AG10803 (cell line): Measurements from ENCODE around the gene PTPN13.

Experiments used
- DNase-seq: peaks from one replicate; pipeline ENCODE4 v3.0.0; 2010; ENCODE audit warnings: low read depth
- H3K4me3 ChIP-seq: 2 replicates; pipeline ENCODE4 v1.5.1; 2011; ENCODE audit warnings: mild to moderate bottlenecking, low read length, control low read depth
- CTCF ChIP-seq: conservative IDR thresholded peaks from 2 replicates; pipeline ENCODE4 v1.5.1; 2011; ENCODE audit warnings: mild to moderate bottlenecking, low read length, control low read depth, inconsistent platforms

PTPN13 gene

GRCh38 chr4:86657382-86657781 lies 63.3 kb downstream of the PTPN13 start:
- no peak for DNase-seq
- no peak for TF ChIP-seq CTCF

GRCh38 chr4:86657910-86658309 lies 63.8 kb downstream of the PTPN13 start:
- no peak for TF ChIP-seq CTCF

More at GRCh38 chr4:86657382-86657781, 63.3 kb downstream of the PTPN13 start:
- no peak overlapping the region for H3K4me3 ChIP-seq

GRCh38 chr4:86660401-86660800 lies 66.3 kb downstream of the PTPN13 start:
- DNase-seq, result no peak
- no peak for TF ChIP-seq CTCF
- H3K4me3 ChIP-seq, result no peak overlapping the region

More at GRCh38 chr4:86657910-86658309, 63.8 kb downstream of the PTPN13 start:
- H3K4me3 ChIP-seq, result no peak overlapping the region
- DNase-seq, result no peak

GRCh38 chr4:86661006-86661405 lies 66.9 kb downstream of the PTPN13 start:
- no peak for DNase-seq
- H3K4me3 ChIP-seq, result no peak overlapping the region
- no peak for TF ChIP-seq CTCF

GRCh38 chr4:86661418-86661817 lies 67.3 kb downstream of the PTPN13 start:
- no peak overlapping the region for H3K4me3 ChIP-seq
- no peak for DNase-seq
- TF ChIP-seq CTCF, result no peak

GRCh38 chr4:86664959-86665358 lies 70.8 kb downstream of the PTPN13 start:
- peak; percentile 95 for DNase-seq
- TF ChIP-seq CTCF, result no peak
- H3K4me3 ChIP-seq, result no peak overlapping the region

GRCh38 chr4:86670298-86670697 lies 76.2 kb downstream of the PTPN13 start:
- DNase-seq, result no peak
- no peak overlapping the region for H3K4me3 ChIP-seq
- TF ChIP-seq CTCF, result no peak
